Liver (tissue), 3 donors: ENCODE measurements around the gene FIBP.

Experiments
- CTCF ChIP-seq: fragments of 150-350 bp; IDR thresholded peaks from 2 replicates; pipeline ENCODE4 v1.5.1; 2017; ENCODE audit warnings: improper control_type of control experiment, low read depth, low read length; ENCODE audit not compliant: missing input control
- EGR1 ChIP-seq, 2 donors: IDR thresholded peaks; 2 replicates each; pipeline ENCODE4 v1.6.1; 2016 to 2018; ENCODE audit warnings: antibody characterized with exemption in 2 of 2, low read depth in 2 of 2
- GABPA ChIP-seq, 2 donors: IDR thresholded peaks in 1 of 2; conservative IDR thresholded peaks in 1 of 2; 2 replicates each; pipeline ENCODE4 v1.6.1; 2016; ENCODE audit warnings: antibody characterized with exemption in 2 of 2, mild to moderate bottlenecking in 1 of 2, moderate library complexity in 1 of 2
- JUND ChIP-seq, 2 donors: IDR thresholded peaks; 2 replicates each; pipeline ENCODE4 v1.6.1; 2016; ENCODE audit warnings: antibody characterized with exemption in 2 of 2
- RXRA ChIP-seq, 2 donors: IDR thresholded peaks; 2 replicates each; pipeline ENCODE4 v1.6.1; 2017 to 2018; ENCODE audit warnings: antibody characterized with exemption in 2 of 2, mild to moderate bottlenecking in 1 of 2
- donor health status: healthy.
- donor health status: healthy.

DNA sequence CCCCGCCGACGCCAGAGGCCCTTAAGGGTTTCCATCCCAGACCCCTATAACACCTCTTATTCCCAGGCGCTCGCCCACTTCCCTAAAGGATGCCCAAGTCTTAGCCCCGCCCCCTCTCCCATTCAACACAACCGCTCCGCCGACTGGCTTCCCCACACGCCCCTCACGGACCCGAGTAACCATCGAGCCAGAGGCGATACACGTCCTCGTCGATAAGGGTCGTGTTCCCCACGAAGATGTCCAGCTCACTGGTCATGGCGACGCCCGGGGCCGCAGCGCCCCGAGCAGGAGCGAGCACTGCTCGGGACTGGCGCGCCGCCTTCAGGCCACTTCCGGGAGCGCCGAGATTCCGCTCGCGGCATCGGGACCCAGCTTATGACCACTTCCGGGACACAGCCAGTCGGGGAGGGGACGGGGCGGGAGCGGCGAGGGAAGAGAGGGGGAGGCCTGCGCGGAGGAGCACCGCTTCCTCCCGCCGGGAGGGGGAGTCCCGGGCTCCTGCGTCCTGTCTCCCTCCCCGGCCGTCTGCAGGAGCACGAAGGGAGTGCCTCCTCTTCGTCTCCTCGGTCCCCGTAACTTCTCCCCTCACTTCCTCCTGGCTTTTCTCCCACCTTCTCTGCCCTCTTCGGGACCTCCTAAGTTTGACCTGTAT lies at the start of gene FIBP:
- TF ChIP-seq JUND (IDR thresholded peaks at IDR 0.05) (no peak), CTCF (peak; percentile 76), RXRA (IDR thresholded peaks at IDR 0.05) (peak in 1 of 2 donors; percentile 32), EGR1 (IDR thresholded peaks at IDR 0.05; ENCODE audit: low read depth in 2 of 2) (peak in 1 of 2 donors; percentile 74), GABPA (IDR thresholded peaks at IDR 0.05 in 1 of 2, conservative IDR thresholded peaks at IDR 0.05 in 1 of 2) (peak; percentile 90 to 98)
